T-cell (primary cell): ENCODE results near the gene ATAD1. TPM values are rescaled to one million over a fixed set of nuclear protein-coding genes. Genes with fewer than 3 reads are reported as not detected.
"Not testable (repeated sequence)": the region's sequence is repeated elsewhere in the genome, so short reads cannot be mapped to it uniquely, and the experiment has no call there.

Source experiments
- ATAC-seq, 4 experiments: fragments of 200-7000 bp in 3 of 4; fragments of 150-1000 bp in 1 of 4; cut with Tn5 transposase; replicated peaks in 1 of 4; 1 replicate in 3 of 4; 2 replicates in 1 of 4; pipeline ENCODE4 v1.10.0; 2021; ENCODE audit warnings: moderate library complexity in 3 of 4, mild to moderate bottlenecking in 2 of 4, moderate number of reproducible peaks in 1 of 4
- CTCF ChIA-PET, 2 donors: fragments of 300-600 bp; sonication (Branson Sonifier 250); formaldehyde crosslinking; loops; one replicate each; lab custom pipeline; 2022; ENCODE audit warnings: antibody characterized with exemption in 2 of 2; lab: Charles Lee
- POLR2A ChIA-PET, 2 donors: fragments of 300-600 bp; sonication (Branson Sonifier 250); formaldehyde crosslinking; loops; one replicate each; lab custom pipeline; 2022; ENCODE audit warnings: antibody characterized with exemption in 2 of 2; lab: Charles Lee
- DNase-seq, 35 experiments: peaks; one replicate each; pipeline versions ENCODE4 v3.0.0 to v3.0.0-alpha.2; 2013 to 2023
- H3K27ac ChIP-seq: one replicate; pipeline ENCODE4 v1.5.1; 2013; ENCODE audit warnings: low read length
- H3K27me3 ChIP-seq, 2 experiments: replicated peaks in 1 of 2; 1 replicate in 1 of 2; 2 replicates in 1 of 2; pipeline versions ENCODE4 v1.6.1 to v1.7.0; 2013; ENCODE audit warnings: low read length in 1 of 2, mixed read lengths in 1 of 2; ENCODE audit not compliant: control insufficient read depth in 2 of 2, insufficient read depth in 2 of 2; ENCODE audit errors: extremely low read depth in 1 of 2
- H3K36me3 ChIP-seq, 2 donors: 1 replicate in 1 of 2; 2 replicates in 1 of 2; pipeline versions ENCODE4 v1.6.1 to v1.7.0; 2013; ENCODE audit warnings: low read length in 1 of 2; ENCODE audit not compliant: control insufficient read depth in 2 of 2, insufficient read depth in 1 of 2; ENCODE audit errors: extremely low read depth in 1 of 2
- H3K4me1 ChIP-seq, 2 experiments: 1 replicate in 1 of 2; 2 replicates in 1 of 2; pipeline versions ENCODE4 v1.6.1 to v1.7.0; 2013; ENCODE audit warnings: low read length in 2 of 2, mixed read lengths in 1 of 2; ENCODE audit not compliant: insufficient read depth in 2 of 2, control insufficient read depth in 1 of 2; ENCODE audit errors: extremely low read depth in 1 of 2
- H3K4me3 ChIP-seq, 2 donors: 1 replicate in 1 of 2; 2 replicates in 1 of 2; pipeline versions ENCODE4 v1.5.1 to v1.7.0; 2013; ENCODE audit warnings: mild to moderate bottlenecking in 2 of 2, low read length in 1 of 2, moderate library complexity in 1 of 2; ENCODE audit not compliant: control insufficient read depth in 1 of 2; ENCODE audit errors: extremely low read depth in 1 of 2
- H3K9me3 ChIP-seq: 2 replicates; pipeline ENCODE4 v1.7.0; 2013
- H3K27ac Mint-ChIP-seq, 2 donors: one replicate each; pipeline ENCODE4 v1.8.0; 2020 to 2021; ENCODE audit warnings: mild to moderate bottlenecking in 2 of 2, mixed read lengths in 2 of 2
- H3K27me3 Mint-ChIP-seq, 2 donors: one replicate each; pipeline ENCODE4 v1.8.0; 2021 to 2022; ENCODE audit warnings: mixed read lengths in 2 of 2
- H3K36me3 Mint-ChIP-seq: one replicate; pipeline ENCODE4 v1.8.0; 2021; ENCODE audit warnings: mixed read lengths
- H3K4me1 Mint-ChIP-seq, 3 donors: one replicate each; pipeline ENCODE4 v1.8.0; 2020 to 2022; ENCODE audit warnings: mixed read lengths in 3 of 3, mild to moderate bottlenecking in 1 of 3
- H3K4me3 Mint-ChIP-seq, 3 donors: one replicate each; pipeline ENCODE4 v1.8.0; 2020 to 2022; ENCODE audit warnings: mild to moderate bottlenecking in 3 of 3, mixed read lengths in 3 of 3, moderate library complexity in 3 of 3
- H3K9me3 Mint-ChIP-seq, 3 donors: one replicate each; pipeline ENCODE4 v1.8.0; 2020 to 2022; ENCODE audit warnings: mixed read lengths in 3 of 3
- WGBS: methylation state at CpG from one replicate; pipeline ENCODE4 v1.1.5; 2013; ENCODE audit warnings: missing lambda C conversion rate; ENCODE audit not compliant: insufficient coverage; 5-methylcytosine and 5-hydroxymethylcytosine counted together
- total RNA-seq, 35 experiments: library from RNA in 6 of 35; stranded (reverse) in 6 of 35; fragments of 120-200 nt in 1 of 35; gene quantifications; one replicate each; pipeline versions ENCODE4 v1.2.1 to v1.2.4 and lab custom pipeline; 2013 to 2026

Gene ATAD1
- total RNA-seq, 5 donors from 2014 or later (not counting 1 experiment from before 2014, with no cell fraction given), result 35.2 to 43.8 (median 42.1) TPM

- peaks cover 49 to 73% (median 50%) of the 10 kb centered on the region in 3 donors for H3K4me1 Mint-ChIP-seq
Measured at GRCh38 chr10:87863951-87864495, 46.0 kb upstream of the ATAD1 start.

GRCh38 chr10:87863053-87863943 is 45.3 kb upstream of the ATAD1 start, which contains the start of the genes KLLN and PTEN:
KLLN (minus strand) TSS chr10:87863533; CDS start chr10:87862487, 1,046 bp downstream.
PTEN (plus strand) TSS chr10:87863625; CDS start chr10:87864470, 845 bp downstream.
- Histone ChIP-seq H3K27ac (peak within 1 kb of the TSS; percentile 87), H3K9me3 (no peaks in the 10 kb centered on the region), H3K36me3 (no peaks in the 10 kb centered on the region), H3K27me3 (no peaks in the 10 kb centered on the region), H3K4me3 (peak within 1 kb of the TSS; percentile 71 to 97), H3K4me1 (peaks cover 11 to 22% of the 10 kb centered on the region in 2 experiments)
- ATAC-seq (peak; percentile 43 to 45 (median 44)), DNase-seq (peak; percentile 54 to 91 (median 73))
- Mint-ChIP-seq H3K27me3 (no peaks in the 10 kb centered on the region), H3K36me3 (peaks cover 7% of the 10 kb centered on the region), H3K27ac (peak within 1 kb of the TSS; percentile 92 to 95), H3K9me3 (no peaks in the 10 kb centered on the region), H3K4me1 (peaks cover 42 to 66% (median 43%) of the 10 kb centered on the region in 3 donors), H3K4me3 (peak within 1 kb of the TSS; percentile 95 to 97 (median 95))
- CTCF ChIA-PET, result interaction anchor here in 1 of 2 donors (0.7 to 2.9 kb wide), 10 partner anchors 45 to 946 kb away, joined by 3 to 11 read pairs (median 5); partner anchors contain the start of gene ATAD1
- 0% methylated on average over 78 of the region's 89 CpGs for WGBS
- POLR2A ChIA-PET, result interaction anchor here (0.6 to 1.9 kb wide), 7 partner anchors 7 to 524 kb away, joined by 3 to 8 read pairs (median 4); partner anchors contain the start of gene ATAD1 (in 1 of the 2)

More at GRCh38 chr10:87863951-87864495, 46.0 kb upstream of the ATAD1 start:
- Mint-ChIP-seq H3K27ac (peak overlapping the region; percentile 84 to 90), H3K36me3 (peaks cover 11% of the 10 kb centered on the region), H3K4me3 (peak overlapping the region; percentile 95 to 97 (median 95))
- Histone ChIP-seq H3K4me1 (peaks cover 12 to 30% of the 10 kb centered on the region in 2 experiments), H3K27ac (peak overlapping the region; percentile 29), H3K4me3 (peak overlapping the region; percentile 71 to 93)
- H3K36me3 ChIP-seq, H3K9me3 Mint-ChIP-seq, H3K27me3 Mint-ChIP-seq, H3K27me3 ChIP-seq, H3K9me3 ChIP-seq: not testable (repeated sequence)
- ChIA-PET POLR2A (interaction anchor here (0.5 to 1.7 kb wide), 4 partner anchors 50 to 523 kb away, joined by 3 to 5 read pairs (median 4); no protein-coding TSS in a partner anchor), CTCF (interaction anchor here in 1 of 2 donors (1.1 to 1.4 kb wide), 2 partner anchors 73 to 945 kb away, joined by 3 to 4 read pairs; no protein-coding TSS in a partner anchor)
- ATAC-seq (peak in 2 of 4 experiments; percentile 1), DNase-seq (peak in 21 of 35 experiments; percentile 1 to 48 (median 17))
- WGBS, result 0% methylated on average over 45 of the region's 47 CpGs

- CTCF ChIA-PET, result interaction anchor here (0.7 to 2.9 kb wide), 13 partner anchors 12 to 947 kb away, joined by 3 to 11 read pairs (median 5); partner anchors contain the start of gene ATAD1 (in 1 of the 2)
- Mint-ChIP-seq H3K36me3 (peaks cover 7% of the 10 kb centered on the region), H3K4me3 (peak overlapping the region; percentile 94 to 97 (median 95)), H3K27me3 (no peaks in the 10 kb centered on the region), H3K4me1 (peaks cover 37 to 62% (median 39%) of the 10 kb centered on the region in 3 donors), H3K27ac (peak overlapping the region; percentile 92 to 95), H3K9me3 (no peaks in the 10 kb centered on the region)
- Histone ChIP-seq H3K36me3 (no peaks in the 10 kb centered on the region), H3K27ac (peak overlapping the region; percentile 87), H3K4me3 (peak overlapping the region; percentile 71 to 97), H3K27me3 (no peaks in the 10 kb centered on the region), H3K9me3 (no peaks in the 10 kb centered on the region), H3K4me1 (peaks cover 11 to 22% of the 10 kb centered on the region in 2 experiments)
- under 1% methylated on average over 21 of the region's 21 CpGs for WGBS
- peak in 26 of 35 experiments; percentile 63 to 84 (median 73) for DNase-seq
- POLR2A ChIA-PET, result interaction anchor here (0.6 to 1.9 kb wide), 11 partner anchors 8 to 522 kb away, joined by 3 to 8 read pairs (median 4); partner anchors contain the start of gene ATAD1 (in 1 of the 2)
- peak; percentile 50 to 54 (median 52) for ATAC-seq
Measured at GRCh38 chr10:87862679-87863052, 44.6 kb upstream of the ATAD1 start.

- POLR2A ChIA-PET, result interaction anchor here (0.5 to 1.9 kb wide), 12 partner anchors 9 to 525 kb away, joined by 3 to 8 read pairs (median 4); partner anchors contain the start of gene ATAD1 (in 1 of the 2)
- Mint-ChIP-seq H3K9me3 (no peaks in the 10 kb centered on the region), H3K36me3 (peaks cover 7% of the 10 kb centered on the region), H3K4me3 (peak overlapping the region; percentile 94 to 97 (median 95)), H3K27ac (peak overlapping the region; percentile 92 to 95), H3K4me1 (peaks cover 33 to 58% (median 35%) of the 10 kb centered on the region in 3 donors), H3K27me3 (no peaks in the 10 kb centered on the region)
- Histone ChIP-seq H3K36me3 (no peaks in the 10 kb centered on the region), H3K27me3 (no peaks in the 10 kb centered on the region), H3K9me3 (no peaks in the 10 kb centered on the region), H3K27ac (peak overlapping the region; percentile 87), H3K4me3 (peak overlapping the region; percentile 71 to 97), H3K4me1 (peaks cover 11 to 17% of the 10 kb centered on the region in 2 experiments)
- DNase-seq (peak; percentile 85 to 97 (median 91)), ATAC-seq (peak; percentile 67 to 73 (median 68))
- CTCF ChIA-PET, result interaction anchor here (0.6 to 2.9 kb wide), 19 partner anchors 11 to 1069 kb away, joined by 3 to 11 read pairs (median 5); partner anchors contain the start of gene ATAD1 (in 1 of the 2)
- WGBS, result under 1% methylated on average over 50 of the region's 57 CpGs
Measured at GRCh38 chr10:87861953-87862678, 44.1 kb upstream of the ATAD1 start.

- peak in 9 of 35 experiments; percentile 8 to 40 (median 12) for DNase-seq
- POLR2A ChIA-PET, result interaction anchor here (0.5 to 1.9 kb wide), 8 partner anchors 43 to 525 kb away, joined by 3 to 8 read pairs (median 4); partner anchors contain the start of gene ATAD1 (in 1 of the 2)
- Mint-ChIP-seq H3K36me3 (peaks cover 3% of the 10 kb centered on the region), H3K9me3 (no peaks in the 10 kb centered on the region), H3K4me1 (peaks cover 28 to 52% (median 30%) of the 10 kb centered on the region in 3 donors), H3K27ac (peak overlapping the region; percentile 92 to 95), H3K27me3 (no peaks in the 10 kb centered on the region), H3K4me3 (peak overlapping the region; percentile 94 to 97 (median 95))
- peak overlapping the region; percentile 71 to 97 for H3K4me3 ChIP-seq
- no peaks in the 10 kb centered on the region for H3K36me3 ChIP-seq
- peak in 1 of 4 experiments; percentile 1 for ATAC-seq
- H3K4me1 ChIP-seq, result peaks cover 11 to 16% of the 10 kb centered on the region in 2 experiments
- WGBS, result 34% methylated on average over 16 of the region's 16 CpGs
- CTCF ChIA-PET, result interaction anchor here (0.6 to 2.9 kb wide), 16 partner anchors 11 to 1070 kb away, joined by 3 to 11 read pairs (median 6); no protein-coding TSS in a partner anchor
- H3K27me3 ChIP-seq, result no peaks in the 10 kb centered on the region
- H3K27ac ChIP-seq, result peak overlapping the region; percentile 87
- H3K9me3 ChIP-seq, result no peaks in the 10 kb centered on the region
Measured at GRCh38 chr10:87861566-87861952, 43.5 kb upstream of the ATAD1 start.
